ENCODE data around the gene SHROOM1. TPM values are rescaled to one million over a fixed set of nuclear protein-coding genes. Genes with fewer than 3 reads are reported as not detected.

The SHROOM1 gene
- total and polyA plus RNA-seq, 9 donors: 3.8 to 22.4 (median 8.5) TPM

DNA sequence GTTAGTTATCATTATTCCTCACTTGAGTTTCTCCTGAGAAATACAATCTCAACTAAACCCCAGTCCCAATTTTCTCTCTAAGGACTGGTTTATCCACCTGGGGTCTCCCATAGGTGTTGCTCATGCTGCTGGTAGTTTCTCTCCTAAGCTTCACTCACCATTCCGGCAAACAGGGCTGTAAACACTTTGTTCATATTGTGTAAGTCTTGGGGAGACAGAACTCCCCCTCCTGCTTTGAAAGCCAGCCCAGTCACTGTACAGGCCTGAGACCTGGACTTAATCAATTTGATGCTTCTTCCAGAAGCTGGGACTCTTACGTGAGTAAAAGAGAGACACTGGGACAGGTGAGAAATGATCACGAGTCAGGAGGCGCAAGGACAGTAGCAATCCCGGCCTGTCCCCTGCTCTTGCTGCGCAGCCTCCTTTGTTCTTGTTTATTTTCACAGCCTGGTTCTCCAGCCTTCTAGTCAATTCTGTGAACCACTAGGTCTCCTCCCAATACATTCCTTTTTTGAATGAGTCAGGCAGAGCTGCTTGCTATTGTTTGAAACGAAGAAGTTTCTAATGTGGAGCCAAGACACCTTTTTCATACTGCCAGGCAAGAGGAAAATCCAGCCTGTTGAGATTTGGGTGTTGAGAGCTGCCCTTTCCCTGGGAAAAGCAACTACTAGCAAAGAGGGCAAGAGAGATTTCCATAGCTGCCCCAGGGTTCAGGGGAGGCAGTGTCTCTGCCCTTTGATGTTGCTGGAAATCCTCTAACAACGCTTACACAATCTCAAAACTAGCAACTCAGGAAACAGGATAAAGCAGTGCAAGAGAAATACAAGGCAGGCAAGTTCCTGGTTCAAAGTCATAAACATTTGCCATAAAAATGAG lies 9.2 kb upstream of the SHROOM1 start:
- no peak for TF ChIP-seq EP300 (IDR thresholded peaks at IDR 0.05)
- TF ChIP-seq POLR2A (IDR thresholded peaks at IDR 0.05): no peak
- TF ChIP-seq, protein P1, sequence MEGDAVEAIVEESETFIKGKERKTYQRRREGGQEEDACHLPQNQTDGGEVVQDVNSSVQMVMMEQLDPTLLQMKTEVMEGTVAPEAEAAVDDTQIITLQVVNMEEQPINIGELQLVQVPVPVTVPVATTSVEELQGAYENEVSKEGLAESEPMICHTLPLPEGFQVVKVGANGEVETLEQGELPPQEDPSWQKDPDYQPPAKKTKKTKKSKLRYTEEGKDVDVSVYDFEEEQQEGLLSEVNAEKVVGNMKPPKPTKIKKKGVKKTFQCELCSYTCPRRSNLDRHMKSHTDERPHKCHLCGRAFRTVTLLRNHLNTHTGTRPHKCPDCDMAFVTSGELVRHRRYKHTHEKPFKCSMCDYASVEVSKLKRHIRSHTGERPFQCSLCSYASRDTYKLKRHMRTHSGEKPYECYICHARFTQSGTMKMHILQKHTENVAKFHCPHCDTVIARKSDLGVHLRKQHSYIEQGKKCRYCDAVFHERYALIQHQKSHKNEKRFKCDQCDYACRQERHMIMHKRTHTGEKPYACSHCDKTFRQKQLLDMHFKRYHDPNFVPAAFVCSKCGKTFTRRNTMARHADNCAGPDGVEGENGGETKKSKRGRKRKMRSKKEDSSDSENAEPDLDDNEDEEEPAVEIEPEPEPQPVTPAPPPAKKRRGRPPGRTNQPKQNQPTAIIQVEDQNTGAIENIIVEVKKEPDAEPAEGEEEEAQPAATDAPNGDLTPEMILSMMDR (IDR thresholded peaks at IDR 0.05): no peak
- Histone ChIP-seq H3K4me3 (no peak overlapping the region), H3K36me3 (no peaks in the 10 kb centered on the region), H3K9me3 (no peaks in the 10 kb centered on the region), H3K27me3 (no peaks in the 10 kb centered on the region), H3K4me1 (ENCODE audit: insufficient read depth) (no peaks in the 10 kb centered on the region), H3K27ac (no peak overlapping the region)
- 61% methylated on average over 8 of the region's 8 CpGs for WGBS, 3 donors
- no peak for DNase-seq
- intact Hi-C loops (cut with DNase I): loop anchor here in 1 of 4 donors (5.0 kb wide), 1 partner anchor 1032 kb away; no protein-coding TSS in a partner anchor

DNA sequence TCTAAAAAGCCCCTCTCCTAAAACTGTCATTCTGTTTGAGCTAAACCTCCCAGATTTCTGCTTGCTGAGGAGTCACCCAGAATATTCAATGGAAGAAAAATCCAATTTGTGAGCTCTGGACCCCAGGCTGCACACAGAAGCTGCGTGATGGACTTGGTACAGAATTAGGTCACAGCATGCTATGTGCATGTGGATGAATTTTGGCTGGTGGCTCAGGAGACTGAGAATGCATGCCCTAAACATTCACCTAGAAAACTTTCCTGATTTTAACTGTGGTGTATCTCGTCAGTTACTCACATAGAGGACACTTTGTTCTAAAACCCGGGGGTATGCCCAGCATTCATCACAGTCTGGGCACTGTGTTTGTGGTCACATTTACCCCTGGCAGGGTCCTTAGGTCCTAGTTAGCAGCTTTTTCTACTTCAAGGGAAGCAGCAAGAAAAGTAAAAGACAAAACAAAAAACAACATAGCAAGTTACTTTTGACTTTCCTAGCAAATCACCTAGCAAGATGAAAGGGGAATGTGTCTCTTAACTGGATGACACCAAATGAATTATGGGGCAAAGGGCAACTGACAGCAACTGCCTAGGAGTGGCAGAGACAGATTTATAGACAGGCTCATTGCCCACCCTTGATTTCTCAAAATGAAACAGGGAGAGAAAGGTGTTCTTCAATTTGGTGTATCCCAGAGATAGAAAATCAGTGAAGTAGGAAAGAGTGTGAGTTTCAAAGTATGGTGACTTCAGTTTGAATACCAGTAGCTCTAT lies 8.3 kb upstream of the SHROOM1 start:
- Histone ChIP-seq H3K27me3 (no peaks in the 10 kb centered on the region), H3K4me1 (ENCODE audit: insufficient read depth) (no peaks in the 10 kb centered on the region), H3K36me3 (no peaks in the 10 kb centered on the region), H3K9me3 (no peaks in the 10 kb centered on the region), H3K27ac (no peak overlapping the region), H3K4me3 (no peak overlapping the region)
- intact Hi-C loops (cut with DNase I): no loop called here
- 57 to 86% (median 69%) methylated on average over 3 of the region's 3 CpGs for WGBS, 3 donors
- no peak for TF ChIP-seq EP300 (IDR thresholded peaks at IDR 0.05)
- TF ChIP-seq, protein P1 (IDR thresholded peaks at IDR 0.05): no peak
- no peak for TF ChIP-seq POLR2A (IDR thresholded peaks at IDR 0.05)
- DNase-seq: no peak

DNA sequence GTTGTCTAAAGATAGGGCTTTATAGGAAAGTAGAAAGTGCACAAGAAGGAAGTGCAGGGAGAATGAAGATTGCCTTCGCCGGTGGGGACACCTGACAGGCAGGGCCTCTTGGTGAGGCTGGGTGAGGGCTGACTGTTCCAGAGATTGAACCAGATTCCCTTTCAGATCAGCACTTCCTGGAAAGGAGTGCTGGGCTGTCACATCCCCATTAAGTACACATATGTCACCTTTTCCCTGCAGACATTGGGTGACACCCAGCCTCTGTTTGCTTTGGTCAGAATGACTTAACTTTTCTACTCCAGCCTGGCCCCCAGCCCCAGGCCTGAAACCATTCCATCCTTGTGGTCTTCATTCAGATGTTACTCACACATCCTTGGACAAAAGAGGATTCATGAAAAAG lies 7.4 kb upstream of the SHROOM1 start:
- intact Hi-C loops (cut with DNase I): no loop called here
- no peak for DNase-seq
- Histone ChIP-seq H3K4me3 (no peak overlapping the region), H3K9me3 (no peaks in the 10 kb centered on the region), H3K27me3 (no peaks in the 10 kb centered on the region), H3K36me3 (no peaks in the 10 kb centered on the region), H3K4me1 (ENCODE audit: insufficient read depth) (no peaks in the 10 kb centered on the region), H3K27ac (no peak overlapping the region)
- 73 to 77% (median 76%) methylated on average over 2 of the region's 2 CpGs for WGBS, 3 donors
- TF ChIP-seq, protein P1 (IDR thresholded peaks at IDR 0.05): no peak
- no peak for TF ChIP-seq EP300 (IDR thresholded peaks at IDR 0.05)
- TF ChIP-seq POLR2A (IDR thresholded peaks at IDR 0.05): no peak

DNA sequence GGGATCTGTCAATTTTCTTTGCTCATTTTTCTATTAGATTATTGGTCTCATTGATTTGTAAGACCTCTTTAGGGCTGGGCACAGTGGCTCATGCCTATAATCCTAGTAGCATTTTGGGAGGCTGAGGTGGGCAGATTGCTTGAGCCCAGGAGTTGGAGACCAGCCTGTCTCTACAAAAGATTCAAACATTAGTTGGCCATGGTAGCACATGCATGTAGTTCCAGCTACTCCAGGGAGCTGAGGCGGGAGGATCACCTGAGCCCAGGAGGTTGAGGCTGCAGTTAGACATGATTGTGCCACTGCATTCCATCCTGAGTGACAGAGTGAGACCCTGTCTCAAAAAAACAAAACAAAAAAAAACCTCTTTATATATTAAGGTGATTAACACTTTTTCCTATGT lies 6.4 kb upstream of the SHROOM1 start:
- 90 to 97% (median 96%) methylated on average over 1 of the region's 1 CpG for WGBS, 3 donors
- intact Hi-C loops (cut with DNase I): no loop called here
- Histone ChIP-seq H3K27ac (no peak overlapping the region), H3K9me3 (no peaks in the 10 kb centered on the region), H3K27me3 (no peaks in the 10 kb centered on the region), H3K4me3 (no peak overlapping the region), H3K4me1 (ENCODE audit: insufficient read depth) (no peaks in the 10 kb centered on the region), H3K36me3 (no peaks in the 10 kb centered on the region)
- no peak for TF ChIP-seq POLR2A (IDR thresholded peaks at IDR 0.05)
- TF ChIP-seq, protein P1 (IDR thresholded peaks at IDR 0.05): no peak
- no peak for TF ChIP-seq EP300 (IDR thresholded peaks at IDR 0.05)
- no peak for DNase-seq

Data from ovary (tissue), 9 donors.